ENCODE data around the gene ACTR3C.
"Not testable (repeated sequence)": the region's sequence is repeated elsewhere in the genome, so short reads cannot be mapped to it uniquely, and the experiment has no call there.

Gene ACTR3C

DNA sequence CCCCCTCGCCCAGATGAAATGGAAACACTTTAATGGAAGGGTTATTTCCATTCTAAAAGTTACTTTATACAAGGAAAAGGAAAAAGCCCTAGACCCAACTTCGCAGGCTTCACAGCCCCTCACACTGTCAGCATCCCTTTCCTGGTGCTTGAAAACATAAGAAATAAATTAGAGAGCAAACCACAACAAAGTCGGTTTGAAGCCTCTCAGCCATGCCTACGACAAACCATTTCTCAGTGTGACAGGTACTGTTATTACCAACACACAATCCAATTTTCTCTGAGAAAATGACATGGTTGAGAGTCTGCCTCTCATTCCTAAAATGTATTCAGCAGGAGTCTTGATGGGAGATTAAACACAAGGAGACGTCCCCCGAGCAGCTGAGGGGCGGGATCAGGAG, 51.4 kb downstream of the ACTR3C start:
- not testable (repeated sequence) for DNase-seq

DNA sequence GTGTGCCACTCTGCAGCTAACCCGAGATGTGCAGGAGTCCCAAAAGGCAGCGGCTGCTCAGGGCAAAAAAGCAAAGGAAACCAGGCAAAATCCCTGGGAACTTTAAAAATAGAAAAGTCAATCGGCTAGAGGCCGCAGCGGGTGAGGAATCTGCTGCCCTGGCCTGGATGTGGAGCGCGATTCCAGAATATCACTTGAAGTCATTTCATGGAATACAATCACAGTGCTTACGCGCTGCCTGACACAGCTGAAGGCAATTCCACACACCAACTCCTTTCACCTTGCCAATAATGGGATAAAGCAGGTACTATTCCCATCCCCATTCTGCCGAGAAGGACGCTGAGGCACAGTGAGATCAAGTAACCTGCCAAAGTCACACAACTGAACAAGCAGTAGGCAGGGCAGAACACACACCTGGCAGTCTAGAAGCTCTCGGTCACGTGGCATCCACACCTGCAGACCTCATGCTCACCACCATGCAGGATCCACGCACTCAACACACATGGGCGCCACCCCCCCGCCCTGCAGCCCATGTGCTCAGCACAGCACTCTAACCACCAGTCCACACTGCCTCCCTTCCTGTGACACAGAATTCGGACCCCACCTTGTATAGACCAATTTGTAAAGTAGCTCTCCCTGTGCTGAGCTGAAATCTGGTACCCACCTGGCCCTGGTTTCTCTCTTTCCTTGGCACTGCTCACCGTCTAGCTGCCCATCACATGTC, 53.1 kb downstream of the ACTR3C start:
- DNase-seq, result not testable (repeated sequence)

DNA sequence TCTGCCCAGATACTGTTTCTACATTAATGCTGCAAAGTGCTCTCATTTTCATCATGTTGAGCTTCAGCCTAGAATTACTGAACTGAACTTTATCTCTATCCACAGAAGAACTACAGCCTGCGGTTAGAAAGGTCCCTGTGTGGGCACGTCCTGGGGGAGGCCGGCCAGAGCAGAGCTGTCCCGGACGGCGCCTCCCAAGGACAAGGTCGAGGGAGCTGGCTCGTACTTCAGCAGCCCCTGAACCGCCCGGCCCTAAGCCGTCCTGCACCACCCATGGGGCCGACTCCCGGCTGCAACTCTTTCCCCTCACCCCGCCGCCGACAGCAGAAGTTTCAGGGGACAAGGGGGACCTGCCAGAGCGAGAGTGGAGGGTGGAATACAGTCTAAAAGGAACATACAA, 54.5 kb downstream of the ACTR3C start:
- not testable (repeated sequence) for DNase-seq

DNA sequence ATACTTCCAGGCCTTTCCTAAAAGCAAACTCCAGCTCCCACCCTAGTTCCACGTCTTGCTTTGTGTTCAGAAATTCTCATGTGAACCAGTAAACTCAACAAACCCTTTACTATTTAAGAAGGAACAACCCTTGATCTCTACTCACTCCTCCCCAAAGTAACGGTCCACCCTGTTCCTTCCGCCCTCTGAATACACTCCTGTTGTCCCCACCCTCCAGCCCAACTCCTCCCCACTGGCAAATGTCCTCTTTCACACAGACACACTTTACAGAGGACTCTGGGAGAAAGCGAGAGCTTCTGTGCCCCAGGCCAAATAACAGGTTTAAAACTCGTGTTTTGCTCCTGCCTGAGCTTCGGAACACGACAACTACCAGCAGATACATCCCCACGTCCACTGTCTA, 55.1 kb downstream of the ACTR3C start:
- DNase-seq, result not testable (repeated sequence)

DNA sequence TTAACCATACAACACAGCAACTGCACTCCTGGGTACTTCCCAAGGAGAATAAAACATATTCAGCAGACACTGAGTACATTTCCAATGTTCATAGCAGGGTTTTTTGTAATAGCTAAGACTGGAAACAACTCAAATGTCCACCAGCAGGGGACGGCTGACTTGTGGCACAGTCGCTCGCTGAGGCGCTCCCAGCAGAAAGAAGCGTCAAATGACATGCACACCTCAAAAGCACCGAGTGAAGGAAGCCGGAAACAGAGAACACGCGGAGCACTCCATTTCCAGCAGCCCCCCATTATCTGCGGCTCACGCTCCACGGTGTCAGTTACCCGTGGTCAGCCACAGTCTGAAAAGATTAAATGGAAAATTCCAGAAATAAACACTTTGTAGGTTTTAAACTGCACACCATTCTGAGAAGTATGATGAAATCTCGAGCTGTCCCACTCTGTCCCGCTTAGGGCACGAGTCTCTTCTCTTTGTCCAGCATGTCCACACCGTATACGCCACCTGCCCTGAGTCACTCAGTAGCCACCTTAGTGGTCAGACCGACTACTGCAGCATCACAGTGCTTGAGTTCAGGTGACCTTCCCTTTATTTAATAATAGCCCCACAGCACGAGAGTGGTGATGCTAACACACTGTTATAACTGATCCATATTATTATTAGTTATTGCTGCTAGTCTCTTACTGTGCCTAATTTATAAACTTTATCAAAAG, 56.2 kb downstream of the ACTR3C start:
- not testable (repeated sequence) for DNase-seq

DNA sequence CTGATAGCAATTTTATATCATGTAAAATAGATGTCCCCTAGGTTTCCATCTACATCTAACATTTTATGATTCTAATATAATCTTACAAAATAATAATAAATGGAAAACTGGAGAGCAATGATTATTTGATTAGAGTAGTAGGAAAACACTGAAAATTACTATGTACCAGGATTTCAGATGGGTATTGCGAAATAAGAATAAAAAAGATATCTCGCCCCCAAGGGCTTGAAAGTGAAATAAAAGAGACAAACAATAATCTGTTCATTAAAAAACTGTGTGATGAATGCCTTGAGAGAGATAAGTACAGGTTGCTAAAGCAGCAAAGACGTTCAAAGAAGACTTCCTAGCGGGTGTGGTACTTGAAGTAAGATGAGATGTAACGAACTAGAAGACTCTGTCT, 60.7 kb downstream of the ACTR3C start:
- DNase-seq, result not testable (repeated sequence)

DNA sequence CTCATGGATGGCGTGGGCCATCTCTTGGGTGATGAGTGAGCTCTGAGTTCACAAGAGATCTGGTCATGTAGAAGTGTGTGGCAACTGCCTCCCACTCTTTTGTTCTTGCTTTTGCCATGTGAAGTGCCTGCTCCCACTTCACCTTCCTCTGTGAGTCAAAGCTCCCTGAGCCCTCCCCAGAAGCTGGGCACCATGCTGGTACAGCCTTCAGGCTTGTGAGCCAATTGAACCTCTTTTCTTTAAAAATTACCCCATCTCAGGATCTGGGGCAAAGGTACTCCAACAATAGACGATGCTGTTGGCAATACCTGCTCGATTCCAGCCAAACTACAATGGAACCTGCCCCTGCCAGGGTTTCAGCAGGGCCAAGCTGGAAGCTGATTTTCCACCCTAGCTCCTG, 75.6 kb downstream of the ACTR3C start:
- not testable (repeated sequence) for DNase-seq

DNA sequence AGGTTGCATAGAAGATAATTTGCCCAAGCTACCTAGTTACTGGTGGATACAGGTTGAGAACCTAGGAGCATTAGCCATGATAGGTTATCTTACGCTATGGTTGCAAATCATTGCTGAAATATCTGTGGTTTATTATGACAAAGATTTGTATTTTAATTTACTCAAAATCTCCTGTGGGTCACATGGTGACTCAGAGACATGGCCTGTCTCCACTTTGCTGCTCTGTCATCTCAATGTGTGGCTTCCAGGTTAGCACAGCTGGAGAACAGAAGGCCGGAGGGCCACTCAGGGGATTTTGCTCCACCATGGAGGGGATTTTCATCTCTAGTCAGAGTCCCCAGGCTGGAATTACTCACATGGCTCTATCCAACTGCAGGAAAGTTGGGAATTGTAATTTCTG, 78.1 kb downstream of the ACTR3C start:
- DNase-seq, result not testable (repeated sequence)

DNA sequence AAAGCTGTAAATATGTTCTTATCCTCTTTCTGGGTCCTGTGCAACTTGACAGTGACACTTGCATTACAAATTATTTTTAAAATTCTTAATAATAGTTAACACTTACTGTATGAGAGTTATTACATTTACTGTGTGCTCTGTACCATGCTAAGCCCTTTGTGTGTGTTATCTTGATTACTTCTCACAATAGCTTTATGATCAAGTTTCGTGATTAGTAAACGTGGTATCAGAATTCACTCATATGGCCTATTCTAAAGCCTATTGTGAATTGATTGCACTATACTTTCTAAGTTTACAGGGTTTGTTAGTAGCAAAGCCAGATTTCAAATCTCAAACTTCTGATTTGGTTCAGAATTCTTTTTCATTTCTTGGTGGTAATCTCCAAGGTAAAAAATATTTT, 80.4 kb downstream of the ACTR3C start:
- not testable (repeated sequence) for DNase-seq

DNA sequence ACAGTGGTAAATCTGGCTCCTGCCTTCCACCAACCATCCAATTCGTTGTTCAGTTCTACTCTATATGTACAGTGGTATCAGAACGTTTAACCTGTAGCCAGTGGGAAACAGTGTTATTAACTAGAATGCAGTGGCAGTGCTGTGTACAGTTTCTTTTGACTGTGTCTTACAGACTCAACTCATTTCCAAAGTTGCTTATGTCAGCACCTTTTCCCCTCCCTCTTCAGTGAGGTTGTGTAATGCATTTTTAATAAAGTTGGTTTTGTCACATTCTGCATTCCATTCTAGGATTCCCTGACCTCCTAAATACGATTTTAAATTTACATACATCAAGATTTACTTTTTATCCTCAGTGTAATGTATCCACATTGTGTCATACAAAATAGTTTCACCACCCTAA, 97.9 kb downstream of the ACTR3C start:
- not testable (repeated sequence) for DNase-seq

DNA sequence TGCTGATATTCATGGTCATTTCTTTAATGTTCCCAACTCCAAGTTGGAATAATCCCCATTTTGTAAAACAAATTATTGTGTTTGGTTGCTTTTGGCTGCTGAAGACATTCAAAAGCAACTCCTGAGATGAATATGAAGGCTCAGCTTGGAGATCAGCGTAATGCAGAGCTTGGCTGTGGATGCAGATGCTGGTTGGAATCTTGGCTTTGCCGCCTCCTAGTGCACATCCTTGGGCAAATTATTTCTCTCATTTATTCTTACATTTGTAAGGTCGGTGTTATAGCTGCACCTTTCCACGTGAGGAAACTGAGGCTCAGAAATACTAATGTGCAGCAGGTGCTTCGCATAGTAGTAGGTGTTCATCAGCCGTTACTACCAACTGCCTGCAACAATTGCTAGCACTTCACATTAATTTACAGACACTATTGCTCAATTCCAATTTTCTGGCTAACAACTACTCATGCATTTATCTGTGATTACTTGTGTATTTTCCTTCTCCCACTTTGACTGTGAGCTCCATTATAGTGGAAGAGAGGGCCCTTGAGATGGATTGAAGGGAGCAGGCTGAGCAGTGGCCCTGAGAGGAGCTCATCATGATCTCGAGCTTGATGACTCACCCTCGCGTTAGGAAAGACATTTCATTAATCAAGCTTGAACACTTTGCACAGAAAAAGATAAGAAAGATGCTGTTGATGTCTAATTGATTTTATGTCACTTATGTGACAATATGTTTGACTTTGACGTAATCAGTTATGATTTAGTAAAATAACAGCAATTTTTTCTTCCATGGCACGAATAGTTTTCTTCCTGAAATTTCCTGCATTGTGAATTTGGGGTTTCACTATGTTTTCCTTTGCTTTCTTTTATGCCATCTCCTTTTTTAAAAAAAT, 101.0 kb downstream of the ACTR3C start:
- DNase-seq, result not testable (repeated sequence)

DNA sequence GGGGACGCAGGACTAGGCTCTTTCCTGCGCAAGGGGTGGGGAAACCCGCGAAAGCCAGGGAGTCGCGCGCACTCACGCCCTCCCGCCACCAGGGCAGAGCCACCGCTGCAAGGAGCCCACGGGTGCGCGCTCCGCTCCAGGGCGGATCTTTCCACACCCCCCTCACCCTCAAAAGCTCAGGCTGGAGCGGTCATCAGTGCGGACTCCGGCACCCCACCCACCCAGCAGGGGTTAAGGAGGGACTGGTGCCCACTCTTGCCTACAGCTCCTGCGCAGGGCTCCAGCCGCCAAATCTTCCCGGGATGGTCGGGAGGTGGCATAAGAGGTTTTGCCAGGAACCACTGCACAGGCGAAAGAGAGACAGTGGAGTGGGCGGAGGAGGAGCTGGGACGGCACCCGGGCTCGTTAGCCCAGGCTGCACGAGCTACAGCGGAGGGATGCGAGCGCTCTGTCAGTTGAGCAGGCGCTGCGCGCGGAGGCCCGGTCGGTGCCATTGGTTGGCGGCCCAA, 102.6 kb downstream of the ACTR3C start:
- DNase-seq, result not testable (repeated sequence)

DNA sequence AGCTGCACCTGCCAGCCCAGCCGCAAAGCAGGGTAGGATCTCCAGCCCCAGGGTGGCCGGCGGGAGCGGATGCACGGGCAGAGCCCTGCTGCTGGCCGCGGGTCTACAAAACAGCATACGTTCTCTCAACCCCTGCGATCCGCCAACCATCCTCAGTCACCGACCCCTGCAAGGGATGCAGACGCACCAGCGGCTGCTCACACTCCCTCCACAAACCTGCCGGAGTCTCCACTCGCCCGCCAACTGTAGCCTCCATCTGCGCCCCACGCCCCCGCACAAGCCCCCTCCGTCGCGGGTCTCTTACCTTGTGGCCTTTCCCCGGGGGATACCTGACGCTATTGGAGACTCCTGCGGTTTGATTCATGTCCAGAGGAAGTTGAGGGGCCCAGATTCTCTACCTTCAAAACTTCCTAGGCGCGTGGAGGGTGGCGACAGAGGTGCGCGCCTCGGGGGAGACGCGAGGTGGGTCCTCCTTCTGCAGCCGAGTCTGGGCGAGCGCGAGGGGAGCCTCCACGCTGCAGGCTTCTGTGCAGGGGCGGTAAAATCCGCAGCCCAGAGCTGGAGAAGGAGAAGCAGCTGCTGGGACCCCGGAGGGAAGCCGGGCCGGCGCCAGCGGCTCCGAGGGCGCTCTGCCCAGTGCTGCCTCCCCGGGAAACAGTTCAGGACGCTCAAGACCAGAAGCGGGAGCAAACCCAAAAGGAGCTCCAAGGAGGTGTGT, 103.2 kb downstream of the ACTR3C start:
- not testable (repeated sequence) for DNase-seq

DNA sequence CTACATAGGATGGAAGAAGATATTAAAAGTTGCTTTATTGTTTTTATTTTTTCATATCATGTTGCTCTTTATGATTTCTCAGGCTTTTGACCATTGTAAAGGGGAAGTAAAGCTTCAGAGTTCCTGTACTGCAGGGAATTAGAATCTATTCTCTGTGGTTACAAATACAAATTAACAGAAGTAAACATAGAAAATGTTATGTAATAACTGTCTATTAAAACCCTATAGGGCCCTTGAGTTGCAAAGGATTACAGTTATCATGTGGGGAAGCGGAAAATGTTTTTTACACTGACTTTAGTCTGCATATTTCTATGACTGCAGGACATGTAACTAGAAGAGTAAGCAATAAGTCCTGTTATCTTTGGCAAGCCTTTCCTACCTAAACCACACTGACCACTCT, 116.5 kb downstream of the ACTR3C start:
- not testable (repeated sequence) for DNase-seq

DNA sequence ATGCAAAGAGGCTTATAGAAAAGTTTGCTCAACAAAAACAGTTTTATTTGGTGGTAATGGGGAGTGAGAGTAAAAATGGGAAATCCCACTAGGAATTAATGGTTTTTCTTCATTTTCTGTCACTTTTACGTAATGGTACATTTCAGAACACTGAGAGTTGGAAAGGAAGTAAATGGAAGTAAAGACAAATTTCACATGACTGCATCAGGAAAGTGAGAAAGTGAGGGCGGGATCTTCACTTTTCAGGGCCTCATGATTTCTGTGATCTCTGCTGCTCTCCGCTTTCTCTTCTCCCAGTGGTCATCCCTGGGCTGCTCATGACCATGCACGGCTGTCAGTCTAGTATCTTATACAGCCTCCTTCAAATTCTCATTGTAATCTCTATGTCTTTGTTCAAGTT, 117.5 kb downstream of the ACTR3C start:
- DNase-seq, result not testable (repeated sequence)

DNA sequence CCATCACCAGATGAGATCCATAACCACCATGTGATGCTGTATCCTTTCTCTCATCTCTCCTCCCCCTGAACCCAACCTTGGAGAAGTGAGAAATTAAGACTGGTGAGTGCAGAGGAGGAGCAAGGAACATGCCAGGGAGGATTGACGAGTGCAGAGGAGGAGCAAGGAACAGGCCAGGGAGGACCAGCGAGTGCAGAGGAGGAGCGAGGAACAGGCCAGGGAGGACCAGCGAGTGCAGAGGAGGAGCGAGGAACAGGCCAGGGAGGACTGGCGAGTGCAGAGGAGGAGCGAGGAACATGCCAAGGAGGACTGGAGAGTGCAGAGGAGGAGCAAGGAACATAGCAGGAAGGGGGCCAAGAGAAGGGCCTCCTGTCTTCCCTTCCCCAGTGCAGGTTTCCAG, 118.8 kb downstream of the ACTR3C start:
- not testable (repeated sequence) for DNase-seq

DNA sequence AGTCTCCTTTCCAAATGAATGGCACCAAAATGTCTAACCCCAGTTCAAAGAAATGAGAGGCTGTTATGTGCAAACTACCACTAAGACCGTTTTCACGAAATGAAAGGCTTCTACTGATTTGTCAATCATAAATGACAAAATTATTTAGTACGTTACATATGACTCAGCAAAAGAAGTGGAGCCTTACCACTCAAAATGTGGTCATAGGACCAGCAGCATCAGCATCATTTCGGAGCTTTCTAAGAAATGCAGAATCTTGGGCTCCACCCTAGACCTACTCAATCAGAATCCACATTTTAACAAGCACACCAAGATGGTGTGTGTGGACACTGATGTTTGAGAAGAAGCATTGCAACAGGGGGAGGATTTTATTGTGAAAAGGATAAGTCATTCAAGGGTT, 120.5 kb downstream of the ACTR3C start:
- DNase-seq, result not testable (repeated sequence)

Measured in activated naive CD4-positive, alpha-beta T cell (primary cell).